ENCODE measurements around the gene PPM1F.

Gene PPM1F

GRCh38 chr22:21952586-21953571, at the start of gene PPM1F:
Gene PPM1F, minus strand, starts transcription at chr22:21952848. Its CDS starts 6,800 bp downstream, at chr22:21946048.
- DNase-seq: peak; percentile 79

GRCh38 chr22:22001664-22002525, 49.2 kb upstream of the PPM1F start:
- DNase-seq: no peak

- DNase-seq: no peak
These were observed 46.1 kb upstream of the PPM1F start for GRCh38 chr22:21998595-21999247.

GRCh38 chr22:21996175-21996720, 43.6 kb upstream of the PPM1F start:
- no peak for DNase-seq

GRCh38 chr22:21995660-21996059, 43.0 kb upstream of the PPM1F start:
- DNase-seq: no peak

GRCh38 chr22:21994881-21995444, 42.3 kb upstream of the PPM1F start:
- no peak for DNase-seq

- DNase-seq: no peak
These were observed 40.1 kb upstream of the PPM1F start for GRCh38 chr22:21992593-21993237.

GRCh38 chr22:21991774-21992173, 39.1 kb upstream of the PPM1F start:
- no peak for DNase-seq

GRCh38 chr22:21991304-21991596, 38.6 kb upstream of the PPM1F start:
- no peak for DNase-seq

GRCh38 chr22:21990445-21991303, 38.0 kb upstream of the PPM1F start:
- DNase-seq: no peak

- no peak for DNase-seq
These were observed 36.4 kb upstream of the PPM1F start for GRCh38 chr22:21989049-21989448.

- no peak for DNase-seq
These were observed 32.6 kb upstream of the PPM1F start for GRCh38 chr22:21985214-21985613.

- DNase-seq: no peak
These were observed 32.1 kb upstream of the PPM1F start for GRCh38 chr22:21984793-21985192.

- DNase-seq: peak; percentile 72
These were observed 29.8 kb upstream of the PPM1F start, which contains the start of gene TOP3B for GRCh38 chr22:21982338-21982965. Gene TOP3B, minus strand, starts transcription at chr22:21982787. Its CDS starts 7,078 bp downstream, at chr22:21975709.

GRCh38 chr22:21981874-21982273, 29.2 kb upstream of the PPM1F start:
- DNase-seq: no peak

GRCh38 chr22:21980547-21980946, 27.9 kb upstream of the PPM1F start:
- no peak for DNase-seq

- DNase-seq: no peak
These were observed 26.1 kb upstream of the PPM1F start for GRCh38 chr22:21978564-21979386.

GRCh38 chr22:21977814-21978213, 25.2 kb upstream of the PPM1F start:
- DNase-seq: no peak

GRCh38 chr22:21975854-21976345, 23.3 kb upstream of the PPM1F start:
- no peak for DNase-seq
